CD8-positive, alpha-beta memory T cell (primary cell): ENCODE results near the gene KIR3DL1. TPM values are rescaled to one million over a fixed set of nuclear protein-coding genes. Genes with fewer than 3 reads are reported as not detected.
A peak's percentile ranks its signal among the peaks of the same experiment; 100 is the strongest.
"Not testable (repeated sequence)": the region's sequence is repeated elsewhere in the genome, so short reads cannot be mapped to it uniquely, and the experiment has no call there.

Source experiments
- CTCF ChIA-PET: fragments of 350-600 bp; sonication (Branson Sonifier 250); formaldehyde crosslinking; loops from one replicate; lab custom pipeline; 2021; ENCODE audit warnings: antibody characterized with exemption; lab: Charles Lee
- POLR2A ChIA-PET: fragments of 350-600 bp; sonication (Branson Sonifier 250); formaldehyde crosslinking; loops from one replicate; lab custom pipeline; 2021; ENCODE audit warnings: antibody characterized with exemption; lab: Charles Lee
- DNase-seq, 5 donors: peaks; one replicate each; pipeline versions ENCODE4 v3.0.0 to v3.0.0-alpha.2; 2020 to 2022; ENCODE audit warnings: mixed read lengths in 1 of 5
- H3K27ac ChIP-seq: one replicate; pipeline ENCODE4 v1.7.0; 2013; ENCODE audit warnings: low read depth, mild to moderate bottlenecking, low read length, moderate library complexity
- H3K27me3 ChIP-seq: 2 replicates; pipeline ENCODE4 v1.7.0; 2013; ENCODE audit warnings: low read length, mild to moderate bottlenecking; ENCODE audit not compliant: insufficient read depth, poor library complexity, severe bottlenecking
- H3K36me3 ChIP-seq: 2 replicates; pipeline ENCODE4 v1.7.0; 2013; ENCODE audit warnings: mild to moderate bottlenecking, low read length, moderate library complexity; ENCODE audit not compliant: insufficient read depth
- H3K4me1 ChIP-seq: 2 replicates; pipeline ENCODE4 v1.7.0; 2013; ENCODE audit warnings: mild to moderate bottlenecking, low read length, moderate library complexity; ENCODE audit not compliant: insufficient read depth
- H3K4me3 ChIP-seq: 2 replicates; pipeline ENCODE4 v1.7.0; 2013; ENCODE audit warnings: mild to moderate bottlenecking, low read length
- H3K9me3 ChIP-seq: 2 replicates; pipeline ENCODE4 v1.7.0; 2013; ENCODE audit warnings: mild to moderate bottlenecking, low read length
- H3K27ac Mint-ChIP-seq, 8 donors: one replicate each; pipeline ENCODE4 v1.8.0; 2020 to 2021; ENCODE audit warnings: mixed read lengths in 8 of 8, mild to moderate bottlenecking in 6 of 8, inconsistent platforms in 3 of 8, moderate library complexity in 3 of 8
- H3K27me3 Mint-ChIP-seq, 2 donors: one replicate each; pipeline ENCODE4 v1.8.0; 2020 to 2021; ENCODE audit warnings: mixed read lengths in 2 of 2, mild to moderate bottlenecking in 1 of 2, moderate library complexity in 1 of 2
- H3K36me3 Mint-ChIP-seq, 3 donors: one replicate each; pipeline ENCODE4 v1.8.0; 2020 to 2021; ENCODE audit warnings: mixed read lengths in 3 of 3, inconsistent platforms in 1 of 3, mild to moderate bottlenecking in 1 of 3
- H3K4me1 Mint-ChIP-seq, 3 donors: one replicate each; pipeline ENCODE4 v1.8.0; 2020 to 2021; ENCODE audit warnings: mixed read lengths in 3 of 3, inconsistent platforms in 1 of 3, mild to moderate bottlenecking in 1 of 3
- H3K4me3 Mint-ChIP-seq, 7 donors: one replicate each; pipeline ENCODE4 v1.8.0; 2020 to 2021; ENCODE audit warnings: mixed read lengths in 7 of 7, mild to moderate bottlenecking in 6 of 7, moderate library complexity in 4 of 7, inconsistent platforms in 2 of 7
- H3K9me3 Mint-ChIP-seq, 5 donors: one replicate each; pipeline ENCODE4 v1.8.0; 2020 to 2022; ENCODE audit warnings: mixed read lengths in 5 of 5, mild to moderate bottlenecking in 3 of 5, moderate library complexity in 2 of 5, inconsistent platforms in 1 of 5
- polyA plus RNA-seq: library from polyadenylated mRNA; unstranded; fragments of 300-500 nt; fragmentation: Illumina TruSeq; gene quantifications from one replicate; pipeline ENCODE4 v1.2.3, GENCODE V29; 2021
- total RNA-seq, 2 experiments: library from RNA; stranded (reverse); gene quantifications; one replicate each; pipeline ENCODE4 v1.2.3, GENCODE V29; 2021

The KIR3DL1 gene
- total and polyA plus RNA-seq, 3 experiments from 2014 or later: 0.11 to 11.9 (median 0.28) TPM

DNA sequence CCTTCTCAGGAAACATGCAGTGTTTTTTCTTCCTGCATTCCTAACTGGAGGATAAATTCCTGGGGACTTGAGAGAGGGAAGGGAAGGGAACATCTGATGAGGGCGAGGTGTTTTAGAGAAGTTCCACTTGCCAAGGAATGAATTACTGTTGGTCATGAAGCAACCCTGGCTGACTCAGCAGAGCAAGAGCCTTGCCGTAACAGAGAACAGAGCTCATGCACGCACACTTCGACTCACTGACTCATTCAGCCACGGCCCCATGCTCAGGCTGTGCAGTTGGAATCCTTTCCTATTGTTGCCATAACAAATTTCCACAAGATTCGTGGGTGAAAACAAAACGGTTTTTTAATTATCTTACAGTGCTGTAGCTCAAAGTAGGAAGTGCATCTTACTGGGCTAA, 9.1 kb downstream of the KIR3DL1 start:
- H3K27me3 ChIP-seq, H3K9me3 Mint-ChIP-seq, DNase-seq, H3K27ac ChIP-seq, H3K4me3 ChIP-seq, H3K36me3 ChIP-seq, H3K36me3 Mint-ChIP-seq, CTCF ChIA-PET, H3K4me1 Mint-ChIP-seq, POLR2A ChIA-PET, H3K4me1 ChIP-seq, H3K4me3 Mint-ChIP-seq, H3K27ac Mint-ChIP-seq, H3K9me3 ChIP-seq: not testable (repeated sequence)
- H3K27me3 Mint-ChIP-seq: peaks cover 4 to 15% of the 10 kb centered on the region in 2 donors

- H3K36me3 Mint-ChIP-seq, H3K36me3 ChIP-seq, H3K9me3 ChIP-seq, DNase-seq, H3K27ac Mint-ChIP-seq, H3K9me3 Mint-ChIP-seq, CTCF ChIA-PET, H3K27ac ChIP-seq, H3K4me1 ChIP-seq, H3K4me3 ChIP-seq, H3K27me3 ChIP-seq, POLR2A ChIA-PET, H3K4me1 Mint-ChIP-seq: not testable (repeated sequence)
- Mint-ChIP-seq H3K27me3 (peaks cover 4 to 19% of the 10 kb centered on the region in 2 donors), H3K4me3 (peak overlapping the region in 1 of 7 donors; percentile 10)
Observed at GRCh38 chr19:54828064-54828463, 11.8 kb downstream of the KIR3DL1 start.

DNA sequence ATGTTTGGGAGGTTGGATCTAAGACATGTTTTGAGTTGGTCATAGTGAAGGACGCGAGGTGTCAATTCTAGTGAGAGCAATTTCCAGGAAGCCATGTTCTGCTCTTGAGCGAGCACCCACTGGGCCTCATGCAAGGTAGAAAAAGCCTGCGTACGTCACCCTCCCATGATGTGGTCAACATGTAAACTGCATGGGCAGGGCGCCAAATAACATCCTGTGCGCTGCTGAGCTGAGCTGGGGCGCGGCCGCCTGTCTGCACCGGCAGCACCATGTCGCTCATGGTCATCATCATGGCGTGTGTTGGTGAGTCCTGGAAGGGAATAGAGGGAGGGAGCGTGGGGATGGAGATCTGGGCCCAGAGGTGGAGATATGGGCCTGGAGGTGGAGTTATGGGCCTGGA, 16.2 kb downstream of the KIR3DL1 start, which contains the start of gene KIR2DS4:
Gene KIR2DS4 (plus strand): TSS at position 181 of the 400 bp plus-strand sequence.
- DNase-seq, H3K9me3 ChIP-seq, POLR2A ChIA-PET, H3K36me3 Mint-ChIP-seq, H3K36me3 ChIP-seq, H3K4me3 ChIP-seq, H3K4me1 Mint-ChIP-seq, H3K4me1 ChIP-seq, H3K27me3 ChIP-seq, H3K27me3 Mint-ChIP-seq, H3K27ac ChIP-seq, CTCF ChIA-PET, H3K9me3 Mint-ChIP-seq: not testable (repeated sequence)
- peak within 1 kb of the TSS in 1 of 8 donors; percentile 79 for H3K27ac Mint-ChIP-seq
- peak within 1 kb of the TSS in 1 of 7 donors; percentile 60 for H3K4me3 Mint-ChIP-seq

- H3K27ac ChIP-seq, POLR2A ChIA-PET: not testable (repeated sequence)
Observed at GRCh38 chr19:54835126-54835525, 18.9 kb downstream of the KIR3DL1 start.

DNA sequence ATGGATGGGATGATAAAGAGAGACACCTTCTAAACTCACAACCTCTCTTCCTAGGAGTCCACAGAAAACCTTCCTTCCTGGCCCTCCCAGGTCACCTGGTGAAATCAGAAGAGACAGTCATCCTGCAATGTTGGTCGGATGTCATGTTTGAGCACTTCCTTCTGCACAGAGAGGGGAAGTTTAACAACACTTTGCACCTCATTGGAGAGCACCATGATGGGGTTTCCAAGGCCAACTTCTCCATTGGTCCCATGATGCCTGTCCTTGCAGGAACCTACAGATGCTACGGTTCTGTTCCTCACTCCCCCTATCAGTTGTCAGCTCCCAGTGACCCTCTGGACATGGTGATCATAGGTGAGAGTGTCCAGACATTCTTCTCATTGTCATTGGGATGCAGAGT, 21.3 kb downstream of the KIR3DL1 start:
- H3K9me3 ChIP-seq, H3K27me3 Mint-ChIP-seq, H3K4me3 Mint-ChIP-seq, H3K4me3 ChIP-seq, H3K27me3 ChIP-seq, CTCF ChIA-PET, DNase-seq, H3K27ac Mint-ChIP-seq, H3K9me3 Mint-ChIP-seq, H3K4me1 Mint-ChIP-seq, H3K36me3 Mint-ChIP-seq, H3K36me3 ChIP-seq, POLR2A ChIA-PET, H3K4me1 ChIP-seq, H3K27ac ChIP-seq: not testable (repeated sequence)

More at GRCh38 chr19:54835126-54835525, 18.9 kb downstream of the KIR3DL1 start:
- H3K9me3 ChIP-seq, H3K36me3 Mint-ChIP-seq, H3K4me1 ChIP-seq, H3K9me3 Mint-ChIP-seq, H3K4me1 Mint-ChIP-seq, H3K4me3 ChIP-seq, H3K4me3 Mint-ChIP-seq, H3K27me3 Mint-ChIP-seq, DNase-seq, H3K36me3 ChIP-seq, CTCF ChIA-PET, H3K27me3 ChIP-seq: not testable (repeated sequence)
- peak overlapping the region in 1 of 8 donors; percentile 33 for H3K27ac Mint-ChIP-seq

DNA sequence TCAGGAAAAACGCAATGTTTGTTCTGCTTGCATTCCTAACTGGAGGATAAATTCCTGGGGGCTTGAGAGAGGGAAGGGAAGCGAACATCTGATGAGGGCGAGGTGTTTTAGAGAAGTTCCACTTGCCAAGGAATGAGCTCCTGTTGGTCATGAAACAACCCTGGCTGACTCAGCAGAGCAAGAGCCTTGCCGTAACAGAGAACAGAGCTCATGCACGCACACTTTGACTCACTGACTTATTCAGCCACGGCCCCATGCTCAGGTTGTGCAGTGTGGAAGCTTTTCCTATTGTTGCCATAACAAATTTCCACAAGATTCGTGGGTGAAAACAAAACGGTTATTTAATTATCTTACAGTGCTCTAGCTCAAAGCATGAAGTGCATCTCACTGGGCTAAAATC, 26.9 kb downstream of the KIR3DL1 start:
- H3K4me3 Mint-ChIP-seq, DNase-seq, H3K4me1 Mint-ChIP-seq, H3K27ac Mint-ChIP-seq, CTCF ChIA-PET, H3K4me1 ChIP-seq, H3K36me3 ChIP-seq, H3K27ac ChIP-seq, H3K9me3 ChIP-seq, H3K4me3 ChIP-seq, POLR2A ChIA-PET, H3K27me3 ChIP-seq, H3K9me3 Mint-ChIP-seq, H3K36me3 Mint-ChIP-seq: not testable (repeated sequence)
- H3K27me3 Mint-ChIP-seq: peaks cover 12 to 14% of the 10 kb centered on the region in 2 donors

- H3K36me3 Mint-ChIP-seq, H3K4me1 ChIP-seq, H3K27ac ChIP-seq, POLR2A ChIA-PET, H3K36me3 ChIP-seq, CTCF ChIA-PET, H3K9me3 ChIP-seq, H3K27me3 ChIP-seq, H3K9me3 Mint-ChIP-seq, H3K4me3 ChIP-seq, H3K4me1 Mint-ChIP-seq: not testable (repeated sequence)
- H3K4me3 Mint-ChIP-seq: peak within 1 kb of the TSS in 3 of 7 donors; percentile 2 to 68 (median 18)
- peaks cover 12 to 17% of the 10 kb centered on the region in 2 donors for H3K27me3 Mint-ChIP-seq
- H3K27ac Mint-ChIP-seq: peak within 1 kb of the TSS in 4 of 8 donors; percentile 8 to 92 (median 77)
- DNase-seq: peak in 1 of 5 donors; percentile 23
Observed at GRCh38 chr19:54850061-54850640, 33.9 kb downstream of the KIR3DL1 start, which contains the start of gene KIR3DL2. KIR3DL2 (plus strand) TSS chr19:54850443; CDS start chr19:54850476, 33 bp downstream.

GRCh38 chr19:54850930-54851329, 34.7 kb downstream of the KIR3DL1 start:
- no peaks in the 10 kb centered on the region for H3K9me3 ChIP-seq
- ChIA-PET POLR2A (no interaction called here), CTCF (no interaction called here)
- no peak overlapping the region for H3K27ac ChIP-seq
- Mint-ChIP-seq H3K27me3 (peaks cover 12 to 14% of the 10 kb centered on the region in 2 donors), H3K4me1 (no peaks in the 10 kb centered on the region), H3K36me3 (no peaks in the 10 kb centered on the region), H3K9me3 (peaks cover 0 to 7% (median 4%) of the 10 kb centered on the region in 5 donors), H3K27ac (peak overlapping the region in 2 of 8 donors; percentile 59 to 92), H3K4me3 (peak overlapping the region in 1 of 7 donors; percentile 68)
- H3K27me3 ChIP-seq: no peaks in the 10 kb centered on the region
- no peak for DNase-seq
- no peak overlapping the region for H3K4me3 ChIP-seq
- H3K36me3 ChIP-seq: no peaks in the 10 kb centered on the region
- no peaks in the 10 kb centered on the region for H3K4me1 ChIP-seq
